ENCODE results near the gene E2F2.

Gene E2F2

DNA sequence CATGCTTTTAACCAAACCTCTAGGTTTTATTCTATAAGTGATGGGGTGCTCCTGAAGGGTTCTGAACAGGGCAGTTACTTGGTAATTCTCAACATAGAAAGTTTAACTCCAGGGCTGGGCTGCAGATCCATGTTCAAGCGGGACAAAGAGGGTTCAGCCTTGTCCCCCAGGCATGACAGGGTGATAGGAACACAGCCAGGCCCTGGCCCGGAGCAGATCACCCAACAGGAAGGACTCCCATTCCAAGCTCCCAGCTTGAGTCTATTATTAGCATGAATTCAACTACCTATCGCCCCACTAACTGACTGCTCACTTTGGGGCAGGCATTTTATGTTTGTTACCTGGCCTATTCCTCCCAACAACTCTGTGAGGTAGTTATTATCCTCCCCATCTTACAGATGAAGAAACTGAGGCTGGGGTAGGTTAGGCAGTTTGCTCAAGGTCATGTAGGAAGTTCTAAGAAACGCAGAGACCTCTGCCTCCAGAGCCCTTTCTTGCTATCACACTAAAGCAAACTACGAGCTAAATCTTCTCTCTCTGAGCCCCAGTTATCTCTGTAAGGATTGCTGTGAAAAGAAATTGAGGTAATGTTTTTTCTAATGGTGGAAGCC is 61.6 kb downstream of the E2F2 start:
- no peak for TF ChIP-seq MYC (IDR thresholded peaks at IDR 0.05; ENCODE audit: low read depth, low read length)
- TF ChIP-seq, protein P1, sequence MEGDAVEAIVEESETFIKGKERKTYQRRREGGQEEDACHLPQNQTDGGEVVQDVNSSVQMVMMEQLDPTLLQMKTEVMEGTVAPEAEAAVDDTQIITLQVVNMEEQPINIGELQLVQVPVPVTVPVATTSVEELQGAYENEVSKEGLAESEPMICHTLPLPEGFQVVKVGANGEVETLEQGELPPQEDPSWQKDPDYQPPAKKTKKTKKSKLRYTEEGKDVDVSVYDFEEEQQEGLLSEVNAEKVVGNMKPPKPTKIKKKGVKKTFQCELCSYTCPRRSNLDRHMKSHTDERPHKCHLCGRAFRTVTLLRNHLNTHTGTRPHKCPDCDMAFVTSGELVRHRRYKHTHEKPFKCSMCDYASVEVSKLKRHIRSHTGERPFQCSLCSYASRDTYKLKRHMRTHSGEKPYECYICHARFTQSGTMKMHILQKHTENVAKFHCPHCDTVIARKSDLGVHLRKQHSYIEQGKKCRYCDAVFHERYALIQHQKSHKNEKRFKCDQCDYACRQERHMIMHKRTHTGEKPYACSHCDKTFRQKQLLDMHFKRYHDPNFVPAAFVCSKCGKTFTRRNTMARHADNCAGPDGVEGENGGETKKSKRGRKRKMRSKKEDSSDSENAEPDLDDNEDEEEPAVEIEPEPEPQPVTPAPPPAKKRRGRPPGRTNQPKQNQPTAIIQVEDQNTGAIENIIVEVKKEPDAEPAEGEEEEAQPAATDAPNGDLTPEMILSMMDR (IDR thresholded peaks at IDR 0.05; ENCODE audit: low read depth, low read length): no peak
- no peak for TF ChIP-seq POLR2A (IDR thresholded peaks at IDR 0.05; ENCODE audit: extremely low read depth, insufficient read length)
- TF ChIP-seq, protein P2, sequence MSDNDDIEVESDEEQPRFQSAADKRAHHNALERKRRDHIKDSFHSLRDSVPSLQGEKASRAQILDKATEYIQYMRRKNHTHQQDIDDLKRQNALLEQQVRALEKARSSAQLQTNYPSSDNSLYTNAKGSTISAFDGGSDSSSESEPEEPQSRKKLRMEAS (IDR thresholded peaks at IDR 0.05; ENCODE audit: low read depth, low read length): no peak
- H3K4me3 ChIP-seq (ENCODE audit: low read depth, low read length): no peak overlapping the region
- DNase-seq (ENCODE audit: low read depth): no peak

DNA sequence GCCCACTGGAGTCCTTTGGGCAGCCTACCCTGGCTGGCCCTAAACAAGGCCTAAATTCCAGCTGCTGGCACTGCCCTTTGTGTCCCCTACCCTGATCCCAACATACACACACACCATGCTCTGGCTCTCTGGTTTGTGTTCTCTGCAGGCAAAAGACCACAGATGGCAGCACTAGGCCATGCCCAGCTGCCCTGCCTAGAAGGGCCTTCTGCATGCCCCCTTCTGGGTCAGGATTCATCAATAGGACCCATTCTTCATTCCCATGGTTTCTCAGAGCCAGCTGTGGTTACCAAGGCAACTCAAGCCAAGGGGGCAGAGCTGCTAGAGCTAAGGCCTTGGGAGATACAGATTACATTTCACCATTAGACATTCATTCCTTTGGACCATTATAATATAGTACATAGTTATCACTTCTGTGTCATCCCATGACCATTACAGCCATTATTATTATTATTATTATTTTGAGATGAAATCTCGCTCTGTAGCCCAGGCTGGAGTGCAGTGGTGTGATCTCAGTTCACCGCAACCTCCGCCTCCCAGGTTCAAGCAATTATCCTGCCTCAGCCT is 64.5 kb downstream of the E2F2 start:
- TF ChIP-seq POLR2A (IDR thresholded peaks at IDR 0.05; ENCODE audit: extremely low read depth, insufficient read length): no peak
- TF ChIP-seq MYC (IDR thresholded peaks at IDR 0.05; ENCODE audit: low read depth, low read length): no peak
- TF ChIP-seq, protein P2 (IDR thresholded peaks at IDR 0.05; ENCODE audit: low read depth, low read length): no peak
- TF ChIP-seq, protein P1 (IDR thresholded peaks at IDR 0.05; ENCODE audit: low read depth, low read length): no peak
- no peak overlapping the region for H3K4me3 ChIP-seq (ENCODE audit: low read depth, low read length)
- DNase-seq (ENCODE audit: low read depth): no peak

DNA sequence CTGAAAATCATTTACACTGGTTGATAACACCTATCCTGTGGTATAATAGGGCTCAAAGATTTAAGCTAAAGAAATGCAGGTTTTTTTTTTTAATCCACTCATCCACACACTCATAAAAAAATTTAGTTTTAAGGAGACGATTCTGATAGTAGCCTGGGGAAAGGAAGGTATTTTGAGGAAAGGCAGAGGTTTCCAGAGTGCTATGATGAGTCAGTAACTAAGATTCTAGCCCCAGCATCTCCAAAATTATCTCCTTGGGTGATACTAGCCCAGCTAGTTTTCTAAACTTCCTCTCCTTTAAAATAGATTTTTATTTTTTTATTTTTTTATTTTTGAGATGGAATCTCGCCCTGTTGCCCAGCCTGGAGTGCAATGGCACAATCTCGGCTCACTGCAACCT is 67.7 kb downstream of the E2F2 start:
- no peak overlapping the region for H3K4me3 ChIP-seq (ENCODE audit: low read depth, low read length)
- TF ChIP-seq, protein P2 (IDR thresholded peaks at IDR 0.05; ENCODE audit: low read depth, low read length): no peak
- TF ChIP-seq POLR2A (IDR thresholded peaks at IDR 0.05; ENCODE audit: extremely low read depth, insufficient read length): no peak
- TF ChIP-seq, protein P1 (IDR thresholded peaks at IDR 0.05; ENCODE audit: low read depth, low read length): no peak
- TF ChIP-seq MYC (IDR thresholded peaks at IDR 0.05; ENCODE audit: low read depth, low read length): no peak
- no peak for DNase-seq (ENCODE audit: low read depth)

DNA sequence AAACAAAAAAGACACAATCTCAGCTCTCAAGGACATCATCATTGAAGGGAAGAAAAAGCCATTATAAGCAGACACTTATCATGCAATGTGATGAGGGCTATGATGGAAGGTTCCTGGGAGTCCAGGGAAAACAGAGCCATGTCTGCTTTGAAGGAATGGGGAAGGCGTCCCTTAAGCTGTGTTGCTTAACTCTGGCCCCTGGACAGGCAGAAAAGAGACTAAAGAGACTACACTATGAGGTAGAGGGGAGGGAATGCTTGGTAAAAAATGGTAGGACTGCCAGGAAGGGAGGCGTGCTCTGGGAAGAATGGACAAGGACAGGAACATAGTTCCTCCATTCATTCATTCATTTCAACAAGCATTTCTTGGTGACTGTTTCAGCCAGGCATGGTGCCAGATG is 68.3 kb downstream of the E2F2 start:
- DNase-seq (ENCODE audit: low read depth): no peak
- no peak overlapping the region for H3K4me3 ChIP-seq (ENCODE audit: low read depth, low read length)
- TF ChIP-seq POLR2A (IDR thresholded peaks at IDR 0.05; ENCODE audit: extremely low read depth, insufficient read length): no peak
- TF ChIP-seq, protein P2 (IDR thresholded peaks at IDR 0.05; ENCODE audit: low read depth, low read length): no peak
- TF ChIP-seq, protein P1 (IDR thresholded peaks at IDR 0.05; ENCODE audit: low read depth, low read length): no peak
- TF ChIP-seq MYC (IDR thresholded peaks at IDR 0.05; ENCODE audit: low read depth, low read length): no peak

DNA sequence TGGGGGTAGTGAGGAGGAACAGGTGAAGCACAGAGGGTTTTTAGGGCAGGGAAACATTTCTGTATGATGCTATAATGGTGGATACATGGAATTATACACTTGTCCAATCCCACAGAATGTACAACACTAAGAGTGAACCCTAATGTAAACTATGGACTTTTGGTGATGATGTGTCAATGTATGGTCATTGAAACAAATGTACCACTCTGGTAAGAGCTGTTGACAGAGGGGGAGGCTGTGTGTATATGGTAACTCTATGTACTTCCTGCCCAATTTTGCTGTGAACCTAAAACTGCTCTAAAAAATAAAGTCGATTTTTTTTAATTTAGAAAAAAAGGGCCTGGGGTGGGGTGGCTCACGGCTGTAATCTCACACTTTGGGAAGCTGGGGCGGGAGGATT is 70.0 kb downstream of the E2F2 start:
- no peak for DNase-seq (ENCODE audit: low read depth)
- TF ChIP-seq, protein P2 (IDR thresholded peaks at IDR 0.05; ENCODE audit: low read depth, low read length): no peak
- no peak for TF ChIP-seq POLR2A (IDR thresholded peaks at IDR 0.05; ENCODE audit: extremely low read depth, insufficient read length)
- TF ChIP-seq, protein P1 (IDR thresholded peaks at IDR 0.05; ENCODE audit: low read depth, low read length): no peak
- TF ChIP-seq MYC (IDR thresholded peaks at IDR 0.05; ENCODE audit: low read depth, low read length): no peak
- no peak overlapping the region for H3K4me3 ChIP-seq (ENCODE audit: low read depth, low read length)
